Measurements from ENCODE around the gene BCL7A.

- TF ChIP-seq EZH2 (IDR thresholded peaks at IDR 0.05; ENCODE audit: borderline replicate concordance, low read length), result no peak
- no peak for TF ChIP-seq CTCF (IDR thresholded peaks at IDR 0.05; ENCODE audit: low read length)
These were observed 19.1 kb downstream of the BCL7A start for GRCh38 chr12:122040579-122041386.

Measured in OCI-LY1 (cell line).